NCI-H2227 treated with DMSO at 0.1 percent for 48 hours (cell line): ENCODE results near the gene POTEB.
"Not testable (repeated sequence)": the region's sequence is repeated elsewhere in the genome, so short reads cannot be mapped to it uniquely, and the experiment has no call there.

Source experiments
- DNase-seq: peaks from one replicate; lab custom pipeline; 2025; lab: John Stamatoyannopoulos, UW

Gene POTEB

GRCh38 chr15:21877635-21878034, at the start of gene POTEB:
Gene POTEB, minus strand, starts transcription at chr15:21877735. Its CDS starts 489 bp downstream, at chr15:21877246.
- not testable (repeated sequence) for DNase-seq

GRCh38 chr15:21890955-21891354, 13.4 kb upstream of the POTEB start:
- not testable (repeated sequence) for DNase-seq

GRCh38 chr15:21889542-21889941, 12.0 kb upstream of the POTEB start:
- not testable (repeated sequence) for DNase-seq

- not testable (repeated sequence) for DNase-seq
Observed at GRCh38 chr15:21838831-21839230, 38.7 kb downstream of the POTEB start.
